HL-60 (cell line): ENCODE results near the gene ACTRT2.

Experiments used
- CTCF ChIP-seq: IDR thresholded peaks from one replicate; pipeline ENCODE4 v1.5.1; 2011; ENCODE audit warnings: low read length, control low read depth, inconsistent platforms; ENCODE audit not compliant: insufficient read depth
- POLR2AphosphoS5 ChIP-seq: IDR thresholded peaks from 2 replicates; pipeline ENCODE4 v1.6.1; 2012; ENCODE audit warnings: low read depth
- REST ChIP-seq: IDR thresholded peaks from 2 replicates; pipeline ENCODE4 v1.6.1; 2012; ENCODE audit warnings: low read depth; ENCODE audit not compliant: insufficient replicate concordance
- SPI1 ChIP-seq: IDR thresholded peaks from 2 replicates; pipeline ENCODE4 v1.6.1; 2012; ENCODE audit warnings: low read depth, mild to moderate bottlenecking, borderline replicate concordance

GRCh38 chr1:2981981-2982614, 39.2 kb upstream of the ACTRT2 start:
- TF ChIP-seq CTCF: no peak
- TF ChIP-seq REST: no peak
- no peak for TF ChIP-seq POLR2AphosphoS5
- no peak for TF ChIP-seq SPI1
